ENCODE results near the gene ARSB.

ARSB gene

DNA sequence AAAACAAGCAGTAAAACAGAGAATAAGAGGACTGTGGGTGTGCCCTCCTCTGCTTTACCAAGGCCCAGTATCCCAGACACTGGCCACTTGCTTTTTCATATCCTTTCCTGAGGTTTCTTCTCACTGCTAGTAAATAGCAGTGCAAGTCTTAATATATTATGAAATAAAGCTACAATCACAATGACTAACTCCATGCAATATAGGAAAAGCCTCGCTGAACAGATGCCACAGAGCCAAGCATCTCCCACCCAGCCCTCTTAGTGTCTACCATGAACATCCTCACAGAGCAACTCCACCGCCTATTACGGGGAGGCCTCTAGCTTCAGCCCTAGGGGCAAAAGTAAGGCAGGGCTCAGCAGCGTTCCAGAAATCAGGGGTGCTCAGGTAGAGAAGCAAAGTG lies 205.8 kb downstream of the ARSB start:
- Histone ChIP-seq H3K9me3 (ENCODE audit: control insufficient read depth, low read length) (peaks cover 4% of the 10 kb centered on the region), H3K4me3 (ENCODE audit: extremely low read depth, insufficient read depth, low read length, poor library complexity, severe bottlenecking) (no peak overlapping the region), H3K4me1 (ENCODE audit: control insufficient read depth, insufficient read depth, low read length, poor library complexity, severe bottlenecking) (no peaks in the 10 kb centered on the region), H3K36me3 (ENCODE audit: control insufficient read depth, insufficient read depth, low read length) (peaks cover 4% of the 10 kb centered on the region), H3K27ac (ENCODE audit: low read depth, low read length, severe bottlenecking) (no peak overlapping the region)
- WGBS, 2 experiments (ENCODE audit: insufficient coverage in 2 of 2) = 82 to 86% methylated on average over 1 to 2 of the region's 4 CpGs

GRCh38 chr5:78778538-78778937 lies 206.6 kb downstream of the ARSB start:
- Histone ChIP-seq H3K4me3 (ENCODE audit: extremely low read depth, insufficient read depth, low read length, poor library complexity, severe bottlenecking) (no peak overlapping the region), H3K36me3 (ENCODE audit: control insufficient read depth, insufficient read depth, low read length) (peaks cover 4% of the 10 kb centered on the region), H3K4me1 (ENCODE audit: control insufficient read depth, insufficient read depth, low read length, poor library complexity, severe bottlenecking) (no peaks in the 10 kb centered on the region), H3K27ac (ENCODE audit: low read depth, low read length, severe bottlenecking) (no peak overlapping the region), H3K9me3 (ENCODE audit: control insufficient read depth, low read length) (peaks cover 4% of the 10 kb centered on the region)
- 86 to 100% methylated on average over 1 of the region's 1 CpG for WGBS, 2 experiments (ENCODE audit: insufficient coverage in 2 of 2)

- 96% methylated on average over 4 to 5 of the region's 5 CpGs for WGBS, 2 experiments (ENCODE audit: insufficient coverage in 2 of 2)
- no peak overlapping the region for H3K4me3 ChIP-seq (ENCODE audit: extremely low read depth, insufficient read depth, low read length, poor library complexity, severe bottlenecking)
- peaks cover 4% of the 10 kb centered on the region for H3K36me3 ChIP-seq (ENCODE audit: control insufficient read depth, insufficient read depth, low read length)
- H3K9me3 ChIP-seq (ENCODE audit: control insufficient read depth, low read length) = peaks cover 4% of the 10 kb centered on the region
- no peak overlapping the region for H3K27ac ChIP-seq (ENCODE audit: low read depth, low read length, severe bottlenecking)
- no peaks in the 10 kb centered on the region for H3K4me1 ChIP-seq (ENCODE audit: control insufficient read depth, insufficient read depth, low read length, poor library complexity, severe bottlenecking)
Observed at GRCh38 chr5:78777901-78778300, 207.2 kb downstream of the ARSB start.

GRCh38 chr5:78776637-78777036 lies 208.5 kb downstream of the ARSB start:
- WGBS, 2 experiments (ENCODE audit: insufficient coverage in 2 of 2) = no CpG with 5 or more reads among the region's 1 CpG
- peaks cover 4% of the 10 kb centered on the region for H3K36me3 ChIP-seq (ENCODE audit: control insufficient read depth, insufficient read depth, low read length)
- no peak overlapping the region for H3K4me3 ChIP-seq (ENCODE audit: extremely low read depth, insufficient read depth, low read length, poor library complexity, severe bottlenecking)
- H3K9me3 ChIP-seq (ENCODE audit: control insufficient read depth, low read length) = peaks cover 4% of the 10 kb centered on the region
- H3K4me1 ChIP-seq (ENCODE audit: control insufficient read depth, insufficient read depth, low read length, poor library complexity, severe bottlenecking) = peaks cover 5% of the 10 kb centered on the region
- no peak overlapping the region for H3K27ac ChIP-seq (ENCODE audit: low read depth, low read length, severe bottlenecking)

DNA sequence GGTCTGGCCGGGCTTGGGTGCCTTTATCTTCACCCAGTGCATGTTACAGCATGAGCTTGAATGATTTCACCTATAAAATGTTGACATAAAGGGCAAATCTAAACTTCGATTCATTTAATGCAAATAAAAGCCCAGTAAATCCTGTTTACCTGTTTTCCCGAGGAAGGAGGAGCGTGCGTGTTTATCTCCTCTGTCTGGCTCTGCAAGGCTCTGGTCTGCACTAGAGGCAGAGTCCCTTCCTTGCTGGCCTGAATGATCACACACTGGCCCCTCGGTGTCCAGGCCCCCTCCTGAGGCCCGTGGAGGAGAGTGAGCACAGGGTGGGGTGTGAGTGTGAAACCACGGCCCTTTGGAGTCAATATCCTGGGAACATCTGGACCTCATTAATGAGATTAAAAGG lies 211.5 kb downstream of the ARSB start:
- WGBS, 2 experiments (ENCODE audit: insufficient coverage in 2 of 2) = 84 to 88% methylated on average over 5 to 7 of the region's 8 CpGs
- Histone ChIP-seq H3K27ac (ENCODE audit: low read depth, low read length, severe bottlenecking) (no peak overlapping the region), H3K4me1 (ENCODE audit: control insufficient read depth, insufficient read depth, low read length, poor library complexity, severe bottlenecking) (peaks cover 12% of the 10 kb centered on the region), H3K9me3 (ENCODE audit: control insufficient read depth, low read length) (peaks cover 4% of the 10 kb centered on the region), H3K4me3 (ENCODE audit: extremely low read depth, insufficient read depth, low read length, poor library complexity, severe bottlenecking) (no peak overlapping the region), H3K36me3 (ENCODE audit: control insufficient read depth, insufficient read depth, low read length) (no peaks in the 10 kb centered on the region)

DNA sequence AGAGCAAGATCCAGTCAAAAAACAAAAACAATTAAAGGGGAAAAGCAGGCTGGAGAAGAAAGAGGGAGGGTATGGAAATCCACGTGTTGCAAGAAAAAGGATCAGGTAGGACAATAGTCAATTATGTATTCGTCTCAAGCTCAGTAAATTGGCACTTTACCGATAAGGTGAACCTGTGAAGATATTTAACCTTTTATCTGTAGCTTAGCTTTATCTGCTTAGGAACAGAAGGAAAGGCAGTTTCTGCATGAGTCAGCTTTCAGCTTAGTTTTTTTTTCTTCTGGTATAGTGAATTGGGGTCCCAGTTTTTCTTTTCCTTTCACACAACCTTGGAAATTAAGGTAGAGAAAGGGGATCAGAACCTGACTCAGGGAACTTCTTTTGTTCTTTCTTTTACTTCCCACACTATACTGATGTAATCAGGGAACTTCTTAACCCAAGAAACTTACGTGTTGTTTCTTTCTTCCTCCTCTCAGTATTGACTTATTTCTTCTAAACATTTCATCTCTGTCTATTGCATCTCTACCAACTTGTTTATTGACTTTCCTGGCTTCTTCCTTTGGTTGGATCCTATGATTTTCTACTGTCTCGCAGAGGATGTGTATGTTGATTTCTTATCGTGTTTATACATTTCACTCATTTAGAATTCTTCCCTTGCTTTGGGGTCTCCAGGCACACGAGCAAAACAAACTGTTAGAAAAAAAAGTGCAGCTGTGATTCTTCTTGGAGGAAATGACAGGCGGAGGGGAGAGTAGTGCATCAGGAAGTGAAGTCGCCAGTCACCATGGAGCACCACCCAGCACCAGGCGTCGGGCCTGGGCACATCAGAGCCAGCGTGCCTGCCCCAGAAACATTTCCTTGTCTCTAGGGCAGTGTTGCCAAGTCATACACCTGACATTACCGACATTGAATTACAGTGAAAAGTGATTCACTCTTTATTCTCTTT lies 213.6 kb downstream of the ARSB start:
- Histone ChIP-seq H3K4me1 (ENCODE audit: control insufficient read depth, insufficient read depth, low read length, poor library complexity, severe bottlenecking) (peaks cover 12% of the 10 kb centered on the region), H3K4me3 (ENCODE audit: extremely low read depth, insufficient read depth, low read length, poor library complexity, severe bottlenecking) (no peak overlapping the region), H3K27ac (ENCODE audit: low read depth, low read length, severe bottlenecking) (peak overlapping the region; percentile 74), H3K9me3 (ENCODE audit: control insufficient read depth, low read length) (no peaks in the 10 kb centered on the region), H3K36me3 (ENCODE audit: control insufficient read depth, insufficient read depth, low read length) (no peaks in the 10 kb centered on the region)
- 82 to 87% methylated on average over 9 of the region's 13 CpGs for WGBS, 2 experiments (ENCODE audit: insufficient coverage in 2 of 2)

DNA sequence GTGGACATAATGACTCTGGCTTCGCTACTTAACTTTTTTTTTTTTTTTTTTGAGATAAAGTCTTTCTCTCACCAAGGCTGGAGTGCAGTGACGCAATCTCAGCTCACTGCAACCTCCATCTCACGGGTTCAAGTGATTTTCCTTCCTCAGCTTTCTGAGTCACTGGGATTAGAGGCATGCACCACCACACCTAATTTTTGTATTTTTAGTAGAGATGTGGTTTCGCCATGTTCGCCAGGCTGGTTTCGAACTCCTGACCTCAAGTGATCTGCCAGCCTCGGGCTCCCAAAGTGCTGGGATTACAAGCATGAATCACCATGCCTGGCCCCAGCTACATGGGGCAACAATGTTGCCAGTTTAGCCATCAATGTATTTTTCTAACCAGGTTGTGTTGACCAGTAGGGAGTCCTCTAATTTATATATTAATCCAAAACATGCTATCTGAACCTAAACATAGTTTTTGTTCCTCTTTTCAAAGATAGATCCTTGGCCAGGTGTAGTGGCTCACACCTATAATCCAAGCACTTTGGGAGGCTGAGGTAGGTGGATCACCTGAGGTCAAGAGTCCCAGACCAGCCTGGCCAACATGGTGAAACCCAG lies 216.2 kb downstream of the ARSB start:
- Histone ChIP-seq H3K27ac (ENCODE audit: low read depth, low read length, severe bottlenecking) (no peak overlapping the region), H3K4me3 (ENCODE audit: extremely low read depth, insufficient read depth, low read length, poor library complexity, severe bottlenecking) (no peak overlapping the region), H3K4me1 (ENCODE audit: control insufficient read depth, insufficient read depth, low read length, poor library complexity, severe bottlenecking) (peaks cover 15% of the 10 kb centered on the region), H3K36me3 (ENCODE audit: control insufficient read depth, insufficient read depth, low read length) (no peaks in the 10 kb centered on the region), H3K9me3 (ENCODE audit: control insufficient read depth, low read length) (no peaks in the 10 kb centered on the region)
- WGBS, 2 experiments (ENCODE audit: insufficient coverage in 2 of 2) = 90 to 93% methylated on average over 2 to 3 of the region's 7 CpGs

- WGBS, 2 experiments (ENCODE audit: insufficient coverage in 2 of 2) = 89 to 100% methylated on average over 2 to 5 of the region's 5 CpGs
- H3K36me3 ChIP-seq (ENCODE audit: control insufficient read depth, insufficient read depth, low read length) = no peaks in the 10 kb centered on the region
- peak overlapping the region; percentile 84 for H3K27ac ChIP-seq (ENCODE audit: low read depth, low read length, severe bottlenecking)
- H3K4me3 ChIP-seq (ENCODE audit: extremely low read depth, insufficient read depth, low read length, poor library complexity, severe bottlenecking) = no peak overlapping the region
- peaks cover 8% of the 10 kb centered on the region for H3K4me1 ChIP-seq (ENCODE audit: control insufficient read depth, insufficient read depth, low read length, poor library complexity, severe bottlenecking)
- no peaks in the 10 kb centered on the region for H3K9me3 ChIP-seq (ENCODE audit: control insufficient read depth, low read length)
Observed at GRCh38 chr5:78766412-78766762, 218.7 kb downstream of the ARSB start.

DNA sequence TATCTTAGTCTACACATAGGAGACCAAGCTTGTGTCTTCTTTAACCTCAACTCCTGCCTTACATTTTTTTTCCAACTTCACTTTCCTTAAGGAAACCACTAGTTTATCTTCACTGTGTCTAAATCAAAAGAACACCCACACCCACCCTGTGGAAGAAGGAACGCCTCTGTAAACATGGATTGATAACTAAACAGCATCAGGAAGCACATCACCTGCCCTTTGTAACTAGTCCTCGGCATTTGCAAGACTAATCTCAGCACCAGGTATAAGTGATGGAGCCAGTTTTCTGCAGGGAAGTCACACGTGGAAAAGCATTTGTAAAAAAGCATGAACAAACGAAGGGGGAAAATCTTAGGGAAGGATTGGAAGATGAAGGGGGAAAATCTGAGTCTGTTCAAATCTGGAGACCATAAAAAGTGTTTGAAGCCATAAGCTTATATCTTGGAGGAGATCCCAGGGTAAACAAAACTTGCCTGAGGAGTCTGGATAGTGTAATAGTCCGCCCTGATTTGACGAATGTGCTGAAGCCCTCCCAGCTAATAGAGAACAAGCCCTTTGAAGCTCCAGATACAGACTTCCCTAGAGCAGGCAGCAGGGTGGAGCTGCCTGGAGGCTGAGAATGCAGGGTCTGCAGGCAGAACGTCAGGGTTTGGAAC lies 219.2 kb downstream of the ARSB start:
- peaks cover 3% of the 10 kb centered on the region for H3K4me1 ChIP-seq (ENCODE audit: control insufficient read depth, insufficient read depth, low read length, poor library complexity, severe bottlenecking)
- 72 to 89% methylated on average over 4 to 5 of the region's 7 CpGs for WGBS, 2 experiments (ENCODE audit: insufficient coverage in 2 of 2)
- no peaks in the 10 kb centered on the region for H3K9me3 ChIP-seq (ENCODE audit: control insufficient read depth, low read length)
- H3K36me3 ChIP-seq (ENCODE audit: control insufficient read depth, insufficient read depth, low read length) = no peaks in the 10 kb centered on the region
- peak overlapping the region; percentile 84 for H3K27ac ChIP-seq (ENCODE audit: low read depth, low read length, severe bottlenecking)
- no peak overlapping the region for H3K4me3 ChIP-seq (ENCODE audit: extremely low read depth, insufficient read depth, low read length, poor library complexity, severe bottlenecking)

- H3K4me1 ChIP-seq (ENCODE audit: control insufficient read depth, insufficient read depth, low read length, poor library complexity, severe bottlenecking) = peaks cover 3% of the 10 kb centered on the region
- peak overlapping the region; percentile 84 for H3K27ac ChIP-seq (ENCODE audit: low read depth, low read length, severe bottlenecking)
- 92 to 95% methylated on average over 4 of the region's 5 CpGs for WGBS, 2 experiments (ENCODE audit: insufficient coverage in 2 of 2)
- no peak overlapping the region for H3K4me3 ChIP-seq (ENCODE audit: extremely low read depth, insufficient read depth, low read length, poor library complexity, severe bottlenecking)
- H3K9me3 ChIP-seq (ENCODE audit: control insufficient read depth, low read length) = no peaks in the 10 kb centered on the region
- H3K36me3 ChIP-seq (ENCODE audit: control insufficient read depth, insufficient read depth, low read length) = no peaks in the 10 kb centered on the region
Observed at GRCh38 chr5:78765116-78765515, 220.0 kb downstream of the ARSB start.

All from mesodermal cell (in vitro differentiated cells).